Measurements from ENCODE around the gene UCHL3.

Gene UCHL3

DNA sequence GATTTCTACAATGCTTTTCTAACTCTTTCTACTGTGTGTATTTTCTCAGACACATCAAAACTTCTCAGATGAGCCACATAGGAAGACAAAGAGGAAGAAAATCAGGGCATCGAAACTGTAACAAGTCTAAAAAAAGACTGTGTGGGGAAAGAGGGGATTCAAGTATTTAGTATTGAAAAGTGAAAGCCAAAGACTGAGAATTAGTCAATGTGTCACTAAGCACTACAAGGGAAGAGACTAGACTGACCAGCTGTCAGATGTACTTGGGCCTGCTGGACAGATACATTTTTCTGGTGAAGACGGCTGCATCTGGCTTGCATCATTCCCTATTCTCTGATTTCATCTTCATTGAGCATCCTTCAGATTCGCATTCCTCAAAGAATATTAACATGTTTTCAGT lies 37.3 kb upstream of the UCHL3 start:
- in situ Hi-C loops (cut with MboI; ENCODE audit: low pct_unique_long_range_greater_than_20kb, low sequenced_read_pairs, unreplicated experiment): no loop called here
- peak; percentile 71 for DNase-seq (ENCODE audit: low spot score)
- TF ChIP-seq, protein P1, sequence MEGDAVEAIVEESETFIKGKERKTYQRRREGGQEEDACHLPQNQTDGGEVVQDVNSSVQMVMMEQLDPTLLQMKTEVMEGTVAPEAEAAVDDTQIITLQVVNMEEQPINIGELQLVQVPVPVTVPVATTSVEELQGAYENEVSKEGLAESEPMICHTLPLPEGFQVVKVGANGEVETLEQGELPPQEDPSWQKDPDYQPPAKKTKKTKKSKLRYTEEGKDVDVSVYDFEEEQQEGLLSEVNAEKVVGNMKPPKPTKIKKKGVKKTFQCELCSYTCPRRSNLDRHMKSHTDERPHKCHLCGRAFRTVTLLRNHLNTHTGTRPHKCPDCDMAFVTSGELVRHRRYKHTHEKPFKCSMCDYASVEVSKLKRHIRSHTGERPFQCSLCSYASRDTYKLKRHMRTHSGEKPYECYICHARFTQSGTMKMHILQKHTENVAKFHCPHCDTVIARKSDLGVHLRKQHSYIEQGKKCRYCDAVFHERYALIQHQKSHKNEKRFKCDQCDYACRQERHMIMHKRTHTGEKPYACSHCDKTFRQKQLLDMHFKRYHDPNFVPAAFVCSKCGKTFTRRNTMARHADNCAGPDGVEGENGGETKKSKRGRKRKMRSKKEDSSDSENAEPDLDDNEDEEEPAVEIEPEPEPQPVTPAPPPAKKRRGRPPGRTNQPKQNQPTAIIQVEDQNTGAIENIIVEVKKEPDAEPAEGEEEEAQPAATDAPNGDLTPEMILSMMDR (IDR thresholded peaks at IDR 0.05; ENCODE audit: extremely low read depth, insufficient read depth, missing control alignments): no peak

DNA sequence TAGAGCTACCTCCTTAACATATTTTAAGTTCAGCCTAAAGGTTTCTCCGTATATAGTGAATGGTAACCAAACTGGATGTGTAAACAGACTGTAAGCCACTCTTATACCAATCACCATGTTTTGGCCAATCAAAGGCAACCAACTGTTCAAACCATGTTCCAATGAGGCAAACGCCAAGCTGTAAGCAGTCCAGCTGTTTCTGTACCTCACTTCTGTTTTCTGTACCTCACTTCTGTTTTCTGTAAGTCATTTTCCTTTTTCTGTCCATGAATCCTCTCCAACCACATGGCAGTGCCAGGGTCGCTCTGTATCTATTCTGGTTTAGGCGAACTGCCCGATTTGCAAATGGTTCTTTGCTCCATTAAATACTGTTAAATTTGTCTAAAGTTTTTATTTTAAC lies 36.3 kb upstream of the UCHL3 start:
- in situ Hi-C loops (cut with MboI; ENCODE audit: low pct_unique_long_range_greater_than_20kb, low sequenced_read_pairs, unreplicated experiment): no loop called here

DNA sequence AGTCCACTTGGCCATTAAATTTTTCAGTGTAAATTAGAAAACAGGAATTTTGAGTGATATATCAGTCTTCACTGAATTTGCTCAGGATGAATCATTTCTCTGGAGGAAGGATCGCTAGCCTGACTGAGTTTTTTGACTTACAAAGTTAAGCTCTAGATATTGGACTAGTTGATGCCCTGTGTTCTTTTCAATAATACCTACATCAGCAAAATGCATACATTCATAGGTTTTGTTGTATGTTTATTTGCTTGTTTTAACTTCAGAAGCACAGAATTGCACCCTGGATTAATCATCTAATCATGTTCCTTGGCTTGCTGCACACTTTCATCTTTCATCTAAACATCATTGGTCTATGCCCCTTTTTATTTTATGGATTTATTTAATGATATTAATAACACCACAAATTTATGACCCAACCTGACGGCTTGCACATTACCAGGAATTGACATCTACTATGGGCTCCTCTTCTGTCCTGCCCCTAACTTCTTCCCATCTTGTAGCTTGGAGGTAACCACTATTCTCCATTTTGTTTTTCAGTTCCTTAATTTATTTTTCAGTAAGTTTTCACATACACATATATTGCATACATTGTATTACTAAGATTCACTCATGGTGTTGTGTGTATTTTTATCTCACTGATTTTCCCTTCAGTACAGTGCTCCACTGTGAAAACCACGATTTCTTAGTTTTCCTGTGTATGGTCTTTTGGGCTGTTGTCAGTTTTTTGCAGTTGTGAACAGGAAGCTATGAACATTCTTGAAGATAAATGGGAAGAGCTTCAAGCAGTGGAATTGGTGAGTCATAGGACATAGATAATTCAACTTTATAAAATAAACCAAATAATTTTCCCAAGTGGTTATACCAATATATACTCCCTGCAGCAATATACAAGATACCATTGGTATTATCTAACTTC lies 35.3 kb upstream of the UCHL3 start:
- TF ChIP-seq, protein P1 (IDR thresholded peaks at IDR 0.05; ENCODE audit: extremely low read depth, insufficient read depth, missing control alignments): no peak
- DNase-seq (ENCODE audit: low spot score): no peak
- in situ Hi-C loops (cut with MboI; ENCODE audit: low pct_unique_long_range_greater_than_20kb, low sequenced_read_pairs, unreplicated experiment): no loop called here

More for the DNA sequence above, 36.3 kb upstream of the UCHL3 start:
- TF ChIP-seq, protein P1 (IDR thresholded peaks at IDR 0.05; ENCODE audit: extremely low read depth, insufficient read depth, missing control alignments): no peak
- no peak for DNase-seq (ENCODE audit: low spot score)

DNA sequence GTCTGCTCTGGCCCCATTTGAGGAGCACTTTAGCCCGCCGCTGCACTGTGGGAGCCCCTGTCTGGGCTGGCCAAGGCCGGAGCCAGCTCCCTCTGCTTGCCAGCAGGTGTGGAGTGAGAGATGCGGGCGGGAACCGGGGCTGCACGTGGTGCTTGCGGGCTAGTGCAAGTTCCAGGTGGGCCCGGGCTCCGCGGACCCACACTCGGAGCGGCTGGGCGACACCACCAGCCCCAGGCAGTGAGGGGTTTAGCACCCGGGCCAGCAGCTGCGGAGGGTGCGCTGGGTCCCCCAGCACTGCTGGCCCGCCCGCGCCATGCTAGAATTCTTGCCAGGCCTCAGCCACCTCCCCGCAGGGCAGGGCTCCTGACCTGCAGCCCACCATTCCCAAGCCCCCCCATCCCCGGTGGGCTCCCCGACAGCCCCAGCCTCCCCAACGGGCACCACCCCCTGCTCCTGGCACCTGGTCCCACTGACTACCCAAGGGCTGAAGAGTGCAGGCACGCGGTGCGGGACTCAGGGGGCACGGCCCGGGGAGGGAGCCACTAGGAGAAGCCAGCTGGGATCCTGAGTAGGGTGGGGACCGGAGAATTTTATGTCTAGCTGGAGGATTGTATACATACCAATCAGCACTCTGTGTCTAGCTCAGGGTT lies 31.0 kb upstream of the UCHL3 start:
- TF ChIP-seq, protein P1 (IDR thresholded peaks at IDR 0.05; ENCODE audit: extremely low read depth, insufficient read depth, missing control alignments): no peak
- DNase-seq (ENCODE audit: low spot score): no peak
- in situ Hi-C loops (cut with MboI; ENCODE audit: low pct_unique_long_range_greater_than_20kb, low sequenced_read_pairs, unreplicated experiment): no loop called here

DNA sequence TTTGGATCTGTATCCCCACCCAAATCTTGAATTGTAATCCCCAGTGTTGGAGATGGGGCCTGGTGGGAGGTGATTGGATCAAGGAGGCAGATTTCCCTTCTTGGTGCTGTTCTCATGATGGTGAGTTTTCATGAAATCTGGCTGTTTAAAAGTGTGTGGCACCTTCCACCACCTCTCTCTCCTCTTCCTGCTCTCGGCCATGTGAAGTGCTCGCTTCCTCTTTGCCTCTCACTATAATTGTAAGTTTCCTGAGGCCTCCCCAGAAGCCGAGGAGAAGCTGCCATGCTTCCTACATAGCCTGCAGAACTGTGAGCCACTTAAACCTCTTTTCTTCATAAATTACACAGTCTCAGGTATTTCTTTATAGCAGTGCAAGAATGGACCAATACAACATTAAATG lies 27.6 kb upstream of the UCHL3 start:
- no peak for DNase-seq (ENCODE audit: low spot score)
- TF ChIP-seq, protein P1 (IDR thresholded peaks at IDR 0.05; ENCODE audit: extremely low read depth, insufficient read depth, missing control alignments): no peak
- in situ Hi-C loops (cut with MboI; ENCODE audit: low pct_unique_long_range_greater_than_20kb, low sequenced_read_pairs, unreplicated experiment): no loop called here

DNA sequence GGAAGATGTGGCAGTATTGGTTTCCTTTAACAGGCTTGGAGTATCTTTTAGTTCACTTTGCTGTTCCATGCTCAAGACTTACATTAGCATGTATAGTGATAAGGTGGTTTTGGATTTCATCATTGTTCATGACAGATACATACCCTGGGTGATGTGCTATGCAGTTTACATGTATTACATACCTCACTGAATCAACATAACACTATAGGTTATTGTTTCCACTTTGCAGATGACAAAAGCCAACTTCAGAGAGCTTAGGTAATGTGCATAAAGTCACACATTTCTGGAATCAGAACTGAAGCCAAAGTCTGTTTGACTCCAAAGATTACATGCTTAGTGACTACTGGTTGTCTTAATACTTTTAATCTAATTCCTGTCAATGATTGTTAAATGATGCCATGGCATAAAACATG lies 19.0 kb upstream of the UCHL3 start:
- DNase-seq (ENCODE audit: low spot score): no peak
- TF ChIP-seq, protein P1 (IDR thresholded peaks at IDR 0.05; ENCODE audit: extremely low read depth, insufficient read depth, missing control alignments): no peak
- in situ Hi-C loops (cut with MboI; ENCODE audit: low pct_unique_long_range_greater_than_20kb, low sequenced_read_pairs, unreplicated experiment): no loop called here
